HG02981 (cell line): ENCODE measurements around the gene RHAG.
A peak's percentile ranks its signal among the peaks of the same experiment; 100 is the strongest.
"Not testable (repeated sequence)": the region's sequence is repeated elsewhere in the genome, so short reads cannot be mapped to it uniquely, and the experiment has no call there.

ENCODE experiments used
- ATAC-seq: cut with Tn5 transposase; IDR thresholded peaks from one replicate; pipeline ENCODE4 v1.9.1; 2021; ENCODE audit warnings: mild to moderate bottlenecking, moderate library complexity; ENCODE audit not compliant: unreplicated experiment

Gene RHAG

GRCh38 chr6:49635978-49636712, 494 bp downstream of the RHAG start:
- ATAC-seq: no peak

DNA sequence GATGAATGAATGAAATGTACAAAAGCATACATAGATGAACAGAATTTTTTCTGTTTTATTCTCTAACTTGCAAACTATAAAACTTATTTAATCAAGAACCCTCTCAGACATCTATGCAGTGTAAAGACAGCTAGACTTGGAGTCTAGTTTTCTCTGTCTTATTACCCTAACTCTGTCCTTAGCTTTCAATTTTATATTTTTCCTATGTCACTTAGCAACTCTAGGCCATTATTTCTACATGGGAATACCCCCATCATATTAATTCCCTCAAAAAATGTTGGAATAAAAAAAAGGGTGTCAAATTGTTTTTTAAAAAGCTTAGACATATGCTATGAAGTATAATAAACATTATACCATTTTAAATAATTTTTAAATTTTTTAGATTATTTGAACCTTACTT, 1.2 kb downstream of the RHAG start:
- no peak for ATAC-seq

- no peak for ATAC-seq
These were observed 1.8 kb downstream of the RHAG start for GRCh38 chr6:49634836-49635218.

- no peak for ATAC-seq
These were observed 2.4 kb downstream of the RHAG start for GRCh38 chr6:49634092-49634835.

GRCh38 chr6:49633541-49633940, 3.1 kb downstream of the RHAG start:
- no peak for ATAC-seq

GRCh38 chr6:49632727-49633126, 3.9 kb downstream of the RHAG start:
- ATAC-seq: no peak

DNA sequence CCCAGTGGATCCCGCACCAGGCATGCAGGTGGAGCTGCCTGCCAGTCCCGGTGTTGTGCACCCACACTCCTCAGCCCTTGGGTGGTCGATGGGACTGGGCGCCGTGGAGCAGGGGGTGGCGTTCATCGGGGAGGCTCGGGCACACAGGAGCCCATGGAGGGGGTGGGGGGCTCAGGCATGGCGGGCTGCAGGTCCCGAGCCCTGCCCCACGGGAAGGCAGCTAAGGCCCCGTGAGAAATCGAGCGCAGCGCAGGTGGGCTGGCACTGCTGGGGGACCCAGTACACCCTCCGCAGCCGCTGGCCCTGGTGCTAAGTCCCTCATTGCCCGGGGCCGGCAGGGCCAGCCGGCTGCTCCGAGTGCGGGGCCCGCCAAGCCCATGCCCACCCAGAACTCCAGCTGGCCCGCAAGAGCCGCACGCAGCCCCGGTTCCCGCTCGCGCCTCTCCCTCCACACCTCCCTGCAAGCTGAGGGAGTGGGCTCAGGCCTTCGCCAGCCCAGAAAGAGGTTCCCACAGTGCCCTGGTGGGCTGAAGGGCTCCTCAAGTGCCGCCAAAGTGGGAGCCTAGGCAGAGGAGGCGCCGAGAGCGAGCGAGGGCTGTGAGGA, 7.1 kb downstream of the RHAG start:
- ATAC-seq: not testable (repeated sequence)

DNA sequence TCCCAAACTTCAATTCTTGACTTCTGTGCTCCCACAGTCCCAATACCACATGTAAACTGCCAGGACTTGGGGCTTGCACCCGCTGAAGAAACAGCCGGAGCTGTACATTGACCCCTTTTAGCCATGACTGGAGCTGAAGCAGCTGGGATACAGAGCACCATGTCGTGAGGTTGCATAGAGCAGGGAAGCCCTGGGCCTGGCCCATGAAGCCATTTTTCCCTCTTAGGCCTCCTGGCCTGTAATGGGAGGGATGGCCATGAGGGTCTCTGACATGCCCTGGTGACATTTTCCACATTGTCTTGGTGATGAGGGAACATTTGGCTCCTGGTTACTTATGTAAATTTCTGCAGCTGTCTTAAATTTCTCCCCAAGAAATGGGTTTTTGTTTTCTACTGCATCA, 9.8 kb downstream of the RHAG start:
- no peak for ATAC-seq

DNA sequence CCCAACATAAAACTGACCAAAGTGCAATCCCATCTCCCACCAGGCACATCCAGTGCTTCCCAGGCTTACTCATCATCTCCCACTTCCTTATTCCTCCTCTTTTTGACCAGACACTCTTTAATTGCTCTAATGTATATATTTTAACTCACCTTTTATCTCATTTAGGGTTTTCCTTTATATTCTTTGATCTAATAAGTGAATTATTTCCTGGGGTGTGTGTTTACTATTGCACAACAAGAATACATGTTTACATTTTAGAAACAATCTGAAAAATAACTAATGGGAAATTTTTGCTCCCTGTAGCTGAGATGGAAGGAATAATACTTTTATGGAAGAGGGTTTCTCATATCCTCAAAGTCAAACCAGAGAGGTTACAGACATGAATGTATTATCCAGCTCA, 18.4 kb downstream of the RHAG start:
- ATAC-seq: no peak

- ATAC-seq: not testable (repeated sequence)
These were observed 22.5 kb downstream of the RHAG start for GRCh38 chr6:49614144-49614543.

DNA sequence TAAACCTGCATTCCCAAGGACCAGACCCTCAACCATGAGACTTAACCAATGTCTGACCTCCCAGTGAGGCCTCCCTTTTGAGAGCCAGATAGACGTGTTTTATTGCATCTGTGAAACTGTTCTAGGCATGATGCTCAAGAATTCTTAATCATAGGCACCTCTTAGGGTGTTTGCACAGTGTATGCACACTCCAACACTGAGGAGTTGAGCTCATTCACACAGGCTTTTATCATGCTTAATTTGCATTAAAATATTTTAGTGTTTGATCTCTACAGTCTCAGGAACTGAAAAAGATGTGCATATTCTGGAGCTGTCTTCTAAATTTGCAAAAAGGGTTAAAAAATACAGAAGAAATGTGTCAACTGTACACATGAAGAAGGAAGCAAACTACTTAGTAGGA, 27.4 kb downstream of the RHAG start:
- ATAC-seq: no peak

- ATAC-seq: not testable (repeated sequence)
These were observed 28.4 kb downstream of the RHAG start for GRCh38 chr6:49608275-49608674.

DNA sequence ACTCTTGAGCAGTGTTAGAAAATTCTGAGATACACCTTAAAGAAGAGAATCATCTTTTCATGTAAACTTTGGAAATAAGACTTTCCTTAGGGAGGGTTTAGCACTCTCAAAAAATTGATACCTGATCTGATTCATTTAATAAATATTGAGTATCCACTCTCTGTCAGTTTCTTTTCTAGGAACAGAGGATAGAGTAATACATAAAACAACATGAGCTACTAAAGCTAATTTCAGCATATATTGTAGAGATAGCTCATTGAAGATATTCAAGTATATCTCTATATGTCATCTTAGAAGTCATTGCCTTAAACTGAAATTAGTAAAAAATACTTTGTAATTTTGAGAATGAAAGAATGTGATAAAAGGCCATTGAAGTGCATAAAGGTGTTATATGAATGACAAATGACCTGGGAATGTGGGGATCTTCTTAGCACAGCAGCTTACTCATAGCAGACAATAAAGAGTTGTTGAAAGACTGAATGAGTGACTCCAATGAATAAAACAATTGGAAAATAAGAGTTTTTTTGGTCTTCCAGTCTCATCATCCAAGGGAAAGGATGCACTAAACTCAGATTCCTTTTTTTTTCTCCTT, 29.2 kb downstream of the RHAG start:
- no peak for ATAC-seq

GRCh38 chr6:49606721-49607390, 29.8 kb downstream of the RHAG start:
- peak; percentile 90 for ATAC-seq

GRCh38 chr6:49604080-49604479, 32.6 kb downstream of the RHAG start:
- not testable (repeated sequence) for ATAC-seq

DNA sequence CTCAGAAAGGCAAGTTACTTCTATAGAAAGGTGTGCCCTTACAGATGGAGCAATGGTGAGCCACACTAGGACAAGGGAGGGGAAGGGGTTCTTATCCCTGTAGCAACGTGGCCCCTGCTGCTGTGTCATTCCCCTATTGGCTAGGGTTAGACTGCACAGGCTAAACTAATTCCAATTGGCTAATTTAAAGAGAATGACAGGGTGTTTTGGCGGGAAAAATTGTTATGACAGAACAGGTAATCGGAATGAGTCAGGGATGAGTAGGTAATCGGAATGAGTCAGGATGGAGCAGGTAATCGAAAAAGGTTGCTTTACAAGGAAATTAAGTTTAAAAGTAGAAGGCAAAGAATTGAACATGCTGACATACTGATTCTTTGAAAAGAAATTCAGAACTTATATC, 49.4 kb downstream of the RHAG start:
- not testable (repeated sequence) for ATAC-seq

DNA sequence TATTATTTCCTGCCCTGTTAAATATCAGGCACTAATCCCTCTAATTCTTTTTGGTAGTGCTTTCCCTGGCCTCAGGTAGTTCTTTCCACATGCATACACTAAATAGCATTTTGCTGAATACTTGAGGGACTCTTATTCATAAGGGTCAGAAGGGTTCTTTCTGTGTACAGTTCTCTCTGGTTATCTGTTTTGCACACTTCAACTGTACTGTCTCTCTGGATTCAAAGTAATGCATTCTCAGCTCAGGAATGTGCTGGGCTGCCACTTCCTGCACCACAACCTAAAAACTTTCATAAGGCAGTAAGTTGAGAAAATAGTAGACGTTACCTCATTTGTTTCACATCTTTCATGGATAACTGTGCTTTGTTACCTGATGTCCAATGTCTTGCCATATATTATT, 54.1 kb downstream of the RHAG start:
- no peak for ATAC-seq

- no peak for ATAC-seq
These were observed 57.0 kb downstream of the RHAG start for GRCh38 chr6:49579649-49580048.

- no peak for ATAC-seq
These were observed 60.0 kb downstream of the RHAG start for GRCh38 chr6:49576618-49577017.

DNA sequence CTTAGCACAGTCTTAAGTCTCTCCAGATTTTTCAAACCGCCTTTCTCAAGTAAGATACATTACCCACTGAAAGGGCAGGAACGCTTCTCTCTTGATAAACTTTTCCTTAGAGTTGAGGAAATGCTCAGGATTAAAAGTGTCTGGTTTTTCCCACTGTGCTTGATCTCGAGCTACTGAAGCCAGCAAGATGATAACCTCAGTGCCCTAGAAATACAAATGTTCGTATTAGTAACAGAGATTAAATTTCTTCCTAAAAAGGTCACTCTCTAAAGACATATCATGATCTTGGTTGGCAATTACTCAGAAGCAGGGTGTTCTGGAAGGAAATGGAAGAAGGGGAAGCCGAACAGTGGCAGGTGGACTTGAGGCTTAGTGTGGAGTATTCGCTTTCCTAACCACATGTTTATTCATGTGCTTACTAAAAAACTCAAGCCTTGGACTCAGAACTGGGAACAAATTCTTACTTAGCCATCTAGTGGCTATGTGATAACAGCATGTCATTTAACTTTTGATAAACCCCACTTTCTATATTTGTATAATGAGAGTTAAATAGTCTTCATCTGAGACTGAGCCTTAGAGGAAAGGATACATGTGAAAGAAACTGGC, 66.1 kb downstream of the RHAG start:
- no peak for ATAC-seq

- ATAC-seq: no peak
These were observed 70.8 kb downstream of the RHAG start for GRCh38 chr6:49565855-49566254.
